ENCODE data around the gene NUP214.

DNA sequence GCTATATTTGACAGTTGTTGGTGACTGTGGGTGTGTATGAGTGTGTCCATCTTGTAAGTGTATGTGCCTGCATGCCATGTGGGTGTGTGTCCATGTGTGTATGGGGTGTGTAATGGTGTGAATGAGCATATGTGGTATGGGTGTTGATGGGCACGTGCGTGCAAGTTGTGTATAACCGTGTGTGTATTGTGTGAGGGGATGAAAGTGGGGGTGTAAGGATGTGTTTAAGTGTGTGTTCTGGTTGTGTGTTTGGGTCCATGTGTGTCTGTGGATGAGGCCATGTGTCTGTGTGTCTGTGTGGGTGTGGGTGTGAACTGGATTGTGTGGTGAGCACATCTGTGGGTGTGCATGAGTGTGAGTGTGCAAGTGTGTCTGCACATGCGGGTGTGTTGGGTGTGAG, 156.8 kb downstream of the NUP214 start:
- TF ChIP-seq, protein P1, sequence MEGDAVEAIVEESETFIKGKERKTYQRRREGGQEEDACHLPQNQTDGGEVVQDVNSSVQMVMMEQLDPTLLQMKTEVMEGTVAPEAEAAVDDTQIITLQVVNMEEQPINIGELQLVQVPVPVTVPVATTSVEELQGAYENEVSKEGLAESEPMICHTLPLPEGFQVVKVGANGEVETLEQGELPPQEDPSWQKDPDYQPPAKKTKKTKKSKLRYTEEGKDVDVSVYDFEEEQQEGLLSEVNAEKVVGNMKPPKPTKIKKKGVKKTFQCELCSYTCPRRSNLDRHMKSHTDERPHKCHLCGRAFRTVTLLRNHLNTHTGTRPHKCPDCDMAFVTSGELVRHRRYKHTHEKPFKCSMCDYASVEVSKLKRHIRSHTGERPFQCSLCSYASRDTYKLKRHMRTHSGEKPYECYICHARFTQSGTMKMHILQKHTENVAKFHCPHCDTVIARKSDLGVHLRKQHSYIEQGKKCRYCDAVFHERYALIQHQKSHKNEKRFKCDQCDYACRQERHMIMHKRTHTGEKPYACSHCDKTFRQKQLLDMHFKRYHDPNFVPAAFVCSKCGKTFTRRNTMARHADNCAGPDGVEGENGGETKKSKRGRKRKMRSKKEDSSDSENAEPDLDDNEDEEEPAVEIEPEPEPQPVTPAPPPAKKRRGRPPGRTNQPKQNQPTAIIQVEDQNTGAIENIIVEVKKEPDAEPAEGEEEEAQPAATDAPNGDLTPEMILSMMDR (IDR thresholded peaks at IDR 0.05) = no peak
- TF ChIP-seq TEAD4 (IDR thresholded peaks at IDR 0.05; ENCODE audit: borderline replicate concordance, insufficient read depth) (no peak), EP300 (IDR thresholded peaks at IDR 0.05; ENCODE audit: borderline replicate concordance in 1 of 2, low read depth in 1 of 2, low read length in 1 of 2) (no peak), SMC3 (IDR thresholded peaks at IDR 0.05; ENCODE audit: low read depth, low read length) (no peak), TAF1 (IDR thresholded peaks at IDR 0.05; ENCODE audit: borderline replicate concordance, low read depth, low read length) (no peak), RFX5 (IDR thresholded peaks at IDR 0.05; ENCODE audit: low read length) (no peak), REST (IDR thresholded peaks at IDR 0.05; ENCODE audit: low read depth, low read length) (no peak), RXRA (IDR thresholded peaks at IDR 0.05; ENCODE audit: borderline replicate concordance, low read depth) (no peak), POLR2AphosphoS5 (IDR thresholded peaks at IDR 0.05; ENCODE audit: low read depth, low read length) (no peak), MAX (IDR thresholded peaks at IDR 0.05; ENCODE audit: low read depth) (no peak), JUND (IDR thresholded peaks at IDR 0.05) (no peak)
- TF ChIP-seq, protein P2, sequence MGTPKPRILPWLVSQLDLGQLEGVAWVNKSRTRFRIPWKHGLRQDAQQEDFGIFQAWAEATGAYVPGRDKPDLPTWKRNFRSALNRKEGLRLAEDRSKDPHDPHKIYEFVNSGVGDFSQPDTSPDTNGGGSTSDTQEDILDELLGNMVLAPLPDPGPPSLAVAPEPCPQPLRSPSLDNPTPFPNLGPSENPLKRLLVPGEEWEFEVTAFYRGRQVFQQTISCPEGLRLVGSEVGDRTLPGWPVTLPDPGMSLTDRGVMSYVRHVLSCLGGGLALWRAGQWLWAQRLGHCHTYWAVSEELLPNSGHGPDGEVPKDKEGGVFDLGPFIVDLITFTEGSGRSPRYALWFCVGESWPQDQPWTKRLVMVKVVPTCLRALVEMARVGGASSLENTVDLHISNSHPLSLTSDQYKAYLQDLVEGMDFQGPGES (IDR thresholded peaks at IDR 0.05; ENCODE audit: low read depth, low read length) = no peak

Measured in SK-N-SH (cell line).